Suprapubic skin (tissue), 4 donors: ENCODE results near the gene ARHGEF17. TPM values are rescaled to one million over a fixed set of nuclear protein-coding genes. Genes with fewer than 3 reads are reported as not detected.

Experiments used
- DNase-seq, 2 donors: peaks; one replicate each; pipeline ENCODE4 v3.0.0-alpha.2; 2019; ENCODE audit warnings: low spot score in 2 of 2
- H3K27ac ChIP-seq: fragments of 200-600 bp; sonication (generic); one replicate; pipeline ENCODE4 v1.5.1; 2019
- H3K27me3 ChIP-seq: fragments of 200-600 bp; sonication (generic); one replicate; pipeline ENCODE4 v1.5.1; 2019
- H3K36me3 ChIP-seq: fragments of 200-600 bp; sonication (generic); one replicate; pipeline ENCODE4 v1.5.1; 2019
- H3K4me1 ChIP-seq: fragments of 200-600 bp; sonication (generic); one replicate; pipeline ENCODE4 v1.5.1; 2019
- H3K4me3 ChIP-seq: fragments of 200-600 bp; sonication (generic); one replicate; pipeline ENCODE4 v1.5.1; 2019; ENCODE audit warnings: mild to moderate bottlenecking
- H3K9me3 ChIP-seq: fragments of 200-600 bp; sonication (generic); one replicate; pipeline ENCODE4 v1.5.1; 2019
- CTCF ChIP-seq, 2 donors: fragments of 200-600 bp in 1 of 2; fragments of 450-650 bp in 1 of 2; sonication (generic) in 1 of 2; IDR thresholded peaks; one replicate each; pipeline ENCODE4 v1.5.1; 2016 to 2019; ENCODE audit warnings: antibody characterized with exemption in 2 of 2, mild to moderate bottlenecking in 1 of 2, moderate library complexity in 1 of 2
- EP300 ChIP-seq: sonication (generic); formaldehyde crosslinking; IDR thresholded peaks from one replicate; pipeline ENCODE4 v1.6.1; 2017; ENCODE audit warnings: antibody characterized with exemption
- POLR2A ChIP-seq, 2 donors: fragments of 450-650 bp; IDR thresholded peaks; one replicate each; pipeline ENCODE4 v1.6.1; 2017; ENCODE audit warnings: antibody characterized with exemption in 2 of 2, mild to moderate bottlenecking in 2 of 2, moderate library complexity in 2 of 2
- POLR2AphosphoS5 ChIP-seq, 3 donors: sonication (generic); formaldehyde crosslinking; IDR thresholded peaks; one replicate each; pipeline ENCODE4 v1.6.1; 2017; ENCODE audit warnings: antibody characterized with exemption in 3 of 3
- WGBS: methylation state at CpG from one replicate; pipeline ENCODE4 v1.1.5; 2018; 5-methylcytosine and 5-hydroxymethylcytosine counted together
- total RNA-seq, 4 donors: library from RNA; depleted of rRNA; stranded (reverse); fragments of >200 nt; gene quantifications; one replicate each; pipeline ENCODE4 v1.1.0, GENCODE V29; 2016

ARHGEF17 gene
- total RNA-seq, 4 donors from 2014 or later = 8.3 to 25.0 (median 9.7) TPM

GRCh38 chr11:73403541-73403940, 95.5 kb downstream of the ARHGEF17 start:
- no peaks in the 10 kb centered on the region for H3K9me3 ChIP-seq
- 95% methylated on average over 4 of the region's 5 CpGs for WGBS
- peaks cover 21% of the 10 kb centered on the region for H3K36me3 ChIP-seq
- H3K27me3 ChIP-seq = no peaks in the 10 kb centered on the region
- no peaks in the 10 kb centered on the region for H3K4me1 ChIP-seq
- no peak for DNase-seq
- TF ChIP-seq POLR2AphosphoS5 (IDR thresholded peaks at IDR 0.05) = no peak
- no peak for TF ChIP-seq CTCF (IDR thresholded peaks at IDR 0.05)
- no peak for TF ChIP-seq EP300
- no peak for TF ChIP-seq POLR2A (IDR thresholded peaks at IDR 0.05)
- no peak overlapping the region for H3K27ac ChIP-seq
- no peak overlapping the region for H3K4me3 ChIP-seq

- no peak overlapping the region for H3K4me3 ChIP-seq
- H3K36me3 ChIP-seq = peaks cover 26% of the 10 kb centered on the region
- H3K9me3 ChIP-seq = no peaks in the 10 kb centered on the region
- DNase-seq = peak in 1 of 2 donors; percentile 77
- no peaks in the 10 kb centered on the region for H3K27me3 ChIP-seq
- 61% methylated on average over 4 of the region's 4 CpGs for WGBS
- no peaks in the 10 kb centered on the region for H3K4me1 ChIP-seq
- TF ChIP-seq CTCF (IDR thresholded peaks at IDR 0.05) = peak; percentile 58 to 63
- TF ChIP-seq POLR2AphosphoS5 (IDR thresholded peaks at IDR 0.05) = no peak
- no peak for TF ChIP-seq POLR2A (IDR thresholded peaks at IDR 0.05)
- H3K27ac ChIP-seq = no peak overlapping the region
Observed at GRCh38 chr11:73404048-73404447, 96.0 kb downstream of the ARHGEF17 start.

GRCh38 chr11:73404506-73405145, 96.5 kb downstream of the ARHGEF17 start:
- Histone ChIP-seq H3K27ac (no peak overlapping the region), H3K4me3 (no peak overlapping the region), H3K9me3 (no peaks in the 10 kb centered on the region), H3K4me1 (no peaks in the 10 kb centered on the region), H3K27me3 (no peaks in the 10 kb centered on the region), H3K36me3 (peaks cover 30% of the 10 kb centered on the region)
- no peak for DNase-seq
- WGBS = 84% methylated on average over 5 of the region's 5 CpGs
- no peak for TF ChIP-seq POLR2AphosphoS5 (IDR thresholded peaks at IDR 0.05)
- TF ChIP-seq EP300 = no peak
- no peak for TF ChIP-seq CTCF (IDR thresholded peaks at IDR 0.05)
- TF ChIP-seq POLR2A (IDR thresholded peaks at IDR 0.05) = no peak

- WGBS = 93% methylated on average over 8 of the region's 8 CpGs
- no peak for DNase-seq
- no peak overlapping the region for H3K4me3 ChIP-seq
- peaks cover 30% of the 10 kb centered on the region for H3K36me3 ChIP-seq
- H3K9me3 ChIP-seq = no peaks in the 10 kb centered on the region
- H3K27ac ChIP-seq = no peak overlapping the region
- no peaks in the 10 kb centered on the region for H3K27me3 ChIP-seq
- H3K4me1 ChIP-seq = no peaks in the 10 kb centered on the region
- no peak for TF ChIP-seq EP300
- no peak for TF ChIP-seq POLR2A (IDR thresholded peaks at IDR 0.05)
- no peak for TF ChIP-seq POLR2AphosphoS5 (IDR thresholded peaks at IDR 0.05)
- TF ChIP-seq CTCF (IDR thresholded peaks at IDR 0.05) = no peak
Observed at GRCh38 chr11:73405146-73405510, 97.1 kb downstream of the ARHGEF17 start.

GRCh38 chr11:73406131-73406530, 98.1 kb downstream of the ARHGEF17 start:
- WGBS = 93% methylated on average over 1 of the region's 1 CpG
- Histone ChIP-seq H3K27me3 (no peaks in the 10 kb centered on the region), H3K36me3 (peaks cover 30% of the 10 kb centered on the region), H3K27ac (no peak overlapping the region), H3K9me3 (no peaks in the 10 kb centered on the region), H3K4me1 (no peaks in the 10 kb centered on the region), H3K4me3 (no peak overlapping the region)
- TF ChIP-seq EP300 (no peak), POLR2AphosphoS5 (IDR thresholded peaks at IDR 0.05) (no peak), POLR2A (IDR thresholded peaks at IDR 0.05) (no peak), CTCF (IDR thresholded peaks at IDR 0.05) (no peak)
- DNase-seq = no peak
